D341Med (cell line): ENCODE results near the gene TMED4.
A peak's percentile ranks its signal among the peaks of the same experiment; 100 is the strongest.

Source experiments
- DNase-seq: peaks from one replicate; pipeline ENCODE4 v3.0.0; 2012; ENCODE audit warnings: low spot score

TMED4 gene

DNA sequence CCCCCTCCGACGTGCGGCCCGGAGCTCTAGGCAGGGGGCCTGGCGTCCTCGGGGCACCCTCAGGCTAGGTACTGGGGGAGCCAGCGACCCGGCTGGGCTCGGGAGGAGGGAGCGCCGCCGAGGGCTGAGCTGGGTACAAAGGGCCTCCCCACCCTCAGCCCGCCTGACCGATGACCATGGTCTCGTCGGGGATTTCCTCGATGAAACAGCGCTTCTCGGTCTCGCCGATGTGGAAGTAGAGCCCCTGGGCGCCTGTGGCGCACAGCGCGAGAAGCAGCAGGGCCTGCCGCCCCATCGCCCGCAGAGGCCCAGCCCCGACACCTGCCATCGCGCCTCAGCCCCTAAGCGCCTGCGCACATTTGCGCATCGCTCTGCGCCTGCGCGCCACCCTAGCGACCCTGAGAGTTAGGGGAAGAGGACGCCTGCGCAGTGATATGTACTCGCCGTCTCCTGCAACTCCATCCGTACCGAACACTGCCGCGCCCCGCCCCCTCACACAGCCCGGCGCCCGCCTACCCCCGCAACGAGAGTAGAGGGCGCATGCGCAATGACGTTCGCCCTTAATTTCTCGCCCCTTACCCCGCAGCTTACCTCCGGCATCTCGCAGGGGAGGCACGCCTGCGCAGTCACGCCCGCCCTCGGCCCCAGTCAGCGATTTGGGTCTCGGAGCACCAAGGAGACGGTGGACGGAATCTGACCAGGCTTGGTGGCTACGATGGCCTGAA, at the start of gene TMED4:
Gene TMED4, minus strand, starts transcription at position 353 of the 725 bp plus-strand sequence. Its CDS starts 25 bp downstream, at position 328.
- DNase-seq, result peak; percentile 99

DNA sequence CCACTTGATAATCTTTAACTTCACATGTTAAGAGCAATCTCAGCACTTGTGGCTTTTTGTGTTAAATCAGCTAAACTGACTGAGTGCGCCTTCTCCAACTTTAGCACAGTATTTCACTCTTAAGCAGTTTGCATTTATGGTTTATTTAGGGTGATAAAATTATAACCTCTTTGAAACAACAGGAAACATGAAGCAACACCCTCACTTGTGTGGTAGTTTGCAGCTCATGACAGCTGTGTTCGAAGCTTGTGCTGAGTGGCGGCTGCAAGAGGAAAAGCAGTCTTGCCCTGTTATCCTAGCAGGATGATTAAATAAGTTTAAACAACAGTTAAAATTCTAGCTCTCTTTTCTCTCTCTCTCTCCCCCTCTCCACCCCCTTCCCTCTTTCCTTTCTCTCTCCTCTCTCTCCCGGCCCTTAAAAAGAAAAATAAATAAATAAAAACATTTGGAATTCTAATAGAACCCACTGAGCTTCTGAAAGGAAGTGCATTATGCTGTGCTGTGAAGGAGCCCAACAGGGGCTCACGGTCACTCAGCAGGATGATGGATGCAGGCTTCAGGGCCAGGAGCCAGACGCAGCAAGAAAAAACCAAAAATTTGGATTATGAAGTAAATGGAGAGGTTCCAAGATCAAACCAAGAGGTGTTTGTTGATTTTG, 49.6 kb upstream of the TMED4 start:
- DNase-seq, result no peak

DNA sequence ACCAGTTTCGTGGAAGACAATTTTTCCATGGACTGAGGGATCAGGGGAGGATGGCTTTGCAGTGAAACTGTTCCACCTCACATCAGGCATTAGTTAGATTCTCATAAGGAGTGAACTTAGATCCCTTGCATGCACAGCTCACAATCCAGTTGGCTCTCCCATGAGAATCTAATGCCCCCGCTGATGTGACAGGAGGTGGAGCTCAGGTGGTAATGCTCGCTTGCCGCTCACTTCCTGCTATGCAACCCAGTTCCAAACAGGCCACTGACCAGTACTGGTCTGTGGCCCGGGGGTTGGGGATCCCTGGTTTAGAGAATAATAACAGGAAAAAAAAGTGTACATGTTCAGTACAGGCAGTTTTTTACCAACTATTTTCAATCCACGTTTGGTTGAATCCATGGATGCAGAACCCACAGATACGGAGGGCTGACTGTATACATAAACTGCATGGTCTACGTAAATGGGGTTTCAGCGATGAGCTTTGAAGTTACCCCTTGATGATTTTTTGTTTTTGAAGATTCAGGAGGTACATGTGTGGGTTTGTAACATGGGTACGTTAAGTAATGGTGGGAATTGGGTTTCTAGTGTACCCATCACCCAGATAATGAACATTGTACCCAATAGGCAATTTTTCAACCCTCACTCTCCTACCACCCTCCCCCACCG, 48.9 kb upstream of the TMED4 start:
- DNase-seq, result no peak

DNA sequence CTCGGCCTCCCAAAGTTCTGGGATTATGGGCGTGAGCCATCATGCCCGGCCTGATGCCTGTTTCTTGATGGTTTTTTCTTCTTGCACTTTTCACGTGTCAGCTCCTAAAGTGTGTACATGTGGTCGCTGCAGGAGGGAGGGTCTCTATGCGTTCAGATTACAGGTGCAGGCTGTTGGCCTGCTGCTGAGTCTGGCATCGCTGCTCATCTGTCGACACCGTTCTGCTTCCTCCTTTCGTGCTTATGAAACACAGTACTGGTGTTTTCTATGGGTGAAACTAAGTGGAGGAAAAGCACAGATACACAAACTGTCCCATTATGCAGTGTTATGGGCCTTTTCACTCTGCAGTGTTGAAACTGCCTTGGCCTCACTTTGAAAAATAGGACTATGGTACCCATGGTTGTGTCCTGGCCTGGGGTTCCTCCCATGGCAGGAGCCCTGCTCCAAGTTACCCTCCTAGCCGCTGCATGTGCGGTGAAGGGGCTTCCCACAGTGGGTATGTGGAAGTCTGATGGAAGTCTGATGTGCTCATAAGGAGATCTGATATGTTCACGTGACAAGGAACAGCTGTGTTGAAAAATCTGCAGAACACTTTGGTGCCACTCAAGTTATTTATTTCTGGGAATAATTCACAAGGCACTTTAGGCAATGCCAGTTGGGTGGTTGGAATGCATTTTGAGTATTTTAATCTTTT, 47.9 kb upstream of the TMED4 start:
- DNase-seq, result no peak

DNA sequence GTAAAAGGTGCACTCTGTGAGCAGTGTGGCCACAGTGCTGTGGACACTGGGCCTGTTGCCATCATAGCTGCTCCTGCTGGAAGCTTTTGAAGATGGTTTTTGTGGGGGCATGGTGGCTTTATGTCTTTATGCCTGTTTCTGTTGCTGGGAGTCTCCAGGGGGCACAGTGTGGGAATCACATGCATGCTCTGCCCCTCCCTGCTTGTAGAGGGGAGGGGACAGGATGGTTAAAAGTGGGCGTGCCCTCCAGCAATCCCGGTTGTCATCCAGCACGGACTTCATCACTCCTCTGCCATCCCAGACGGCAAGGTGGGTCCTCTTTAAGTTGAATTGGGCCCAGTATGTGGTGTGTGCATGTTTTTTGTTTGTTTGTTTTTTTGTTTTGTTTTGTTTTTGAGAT, 44.6 kb upstream of the TMED4 start:
- no peak for DNase-seq

DNA sequence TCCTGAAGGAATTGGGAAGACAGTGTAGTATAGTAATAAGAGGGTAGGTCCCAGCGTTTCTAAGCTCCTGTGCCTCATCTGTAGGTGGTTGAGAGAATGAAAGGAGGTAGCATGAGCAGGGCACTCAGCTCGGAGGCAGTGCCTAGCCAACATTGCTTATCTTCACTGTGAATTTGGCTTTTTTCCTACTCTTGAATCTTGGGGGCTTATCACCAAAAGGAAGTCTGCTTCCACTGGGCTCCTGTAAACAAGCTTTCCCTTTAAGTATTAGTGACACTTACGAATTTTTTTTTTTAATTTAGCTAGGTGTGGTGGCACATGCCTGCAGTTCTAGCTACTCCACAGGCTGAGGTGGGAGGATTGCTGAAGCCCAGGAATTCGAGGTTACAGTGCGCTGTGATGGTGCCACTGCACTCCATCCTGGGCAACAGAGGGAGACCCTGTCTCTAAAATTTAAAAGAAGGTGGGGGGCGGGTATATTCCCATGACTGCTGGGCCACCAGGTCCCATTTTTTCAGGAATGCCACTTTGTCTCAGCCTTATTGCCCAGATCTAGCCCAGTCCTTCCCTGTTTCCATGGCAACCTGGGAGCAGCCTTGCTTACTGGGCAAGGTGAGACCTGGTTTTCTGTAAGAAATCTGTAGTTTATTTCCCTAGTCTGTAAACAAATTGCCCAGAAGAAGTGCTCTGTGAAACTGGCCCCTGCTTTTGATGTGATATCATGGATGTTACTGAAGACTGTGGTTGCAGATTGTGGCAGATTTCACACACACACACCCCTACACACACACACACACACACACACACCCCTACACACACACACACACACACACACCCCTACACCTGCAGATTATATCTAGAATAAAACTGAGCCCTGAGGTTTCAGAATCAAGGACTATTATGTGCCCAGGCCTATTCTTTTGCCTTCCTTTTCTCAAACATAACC, 43.8 kb upstream of the TMED4 start:
- DNase-seq, result no peak

DNA sequence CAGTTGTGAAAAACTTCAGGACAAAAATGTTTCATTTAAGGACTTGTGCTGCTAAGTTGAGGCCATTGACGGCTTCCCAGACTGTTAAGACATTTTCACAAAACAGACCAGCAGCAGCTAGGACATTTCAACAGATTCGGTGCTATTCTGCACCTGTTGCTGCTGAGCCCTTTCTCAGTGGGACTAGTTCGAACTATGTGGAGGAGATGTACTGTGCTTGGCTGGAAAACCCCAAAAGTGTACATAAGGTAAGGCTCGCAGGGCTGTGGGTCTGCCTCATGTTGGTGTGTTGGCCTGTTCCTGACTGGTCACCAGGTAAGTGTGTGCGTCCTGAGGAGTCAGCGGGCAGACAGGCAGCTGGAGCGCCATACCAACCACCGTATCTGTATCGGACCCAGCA, 42.3 kb upstream of the TMED4 start:
- DNase-seq, result no peak

DNA sequence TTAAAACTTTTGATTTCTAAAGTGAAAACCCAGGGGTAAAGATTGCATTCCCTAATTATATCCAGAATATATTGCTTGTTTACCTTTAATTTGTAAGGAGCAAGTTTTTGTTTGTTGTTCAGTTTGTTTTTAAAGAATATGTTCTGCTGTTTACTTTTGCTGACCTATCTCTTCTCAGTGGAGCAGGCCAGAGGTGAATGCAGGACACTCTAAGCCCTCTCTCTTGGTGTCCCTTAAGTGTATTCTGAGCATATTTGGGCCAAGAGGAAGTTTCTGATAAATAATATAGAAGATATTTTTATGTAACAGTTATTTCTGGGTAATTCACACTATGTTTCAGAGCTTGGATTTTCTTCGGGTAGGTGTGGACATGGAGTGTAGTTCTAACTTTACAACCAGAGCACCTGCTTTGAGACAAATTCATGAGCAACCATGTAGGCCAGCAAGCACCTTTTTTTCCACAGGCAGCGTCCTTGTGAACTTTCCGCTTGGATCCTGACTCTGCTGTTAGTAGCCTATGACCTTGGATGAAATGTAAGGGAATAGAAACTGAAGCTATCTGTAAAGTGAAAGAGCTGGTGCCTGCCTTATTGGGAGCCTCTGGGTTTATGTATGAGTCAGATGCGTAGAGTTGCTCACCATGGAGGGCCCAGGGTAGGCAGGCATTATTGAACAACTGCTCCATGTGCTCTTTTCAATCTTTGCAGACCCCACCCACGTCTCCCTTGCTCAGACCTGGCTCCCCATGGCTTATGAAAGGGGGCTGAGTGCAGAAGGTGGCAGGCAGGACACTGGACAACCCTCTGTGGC, 40.5 kb upstream of the TMED4 start:
- no peak for DNase-seq

DNA sequence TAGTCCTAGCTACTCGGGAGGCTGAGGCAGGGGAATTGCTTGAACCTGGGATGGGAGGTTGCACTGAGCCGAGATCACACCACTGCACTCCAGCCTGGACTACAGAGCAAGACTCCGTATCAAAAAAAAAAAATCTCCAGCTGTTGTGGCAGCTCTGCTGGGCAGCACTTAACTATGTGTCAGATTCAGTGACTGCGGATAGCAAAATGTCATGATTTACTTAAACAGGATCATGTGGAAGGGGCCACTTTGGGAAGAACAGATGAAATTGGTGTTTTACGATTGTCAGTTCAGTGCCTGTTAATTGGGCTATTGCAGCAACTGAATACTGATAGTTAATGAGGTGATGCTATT, 39.7 kb upstream of the TMED4 start:
- no peak for DNase-seq

DNA sequence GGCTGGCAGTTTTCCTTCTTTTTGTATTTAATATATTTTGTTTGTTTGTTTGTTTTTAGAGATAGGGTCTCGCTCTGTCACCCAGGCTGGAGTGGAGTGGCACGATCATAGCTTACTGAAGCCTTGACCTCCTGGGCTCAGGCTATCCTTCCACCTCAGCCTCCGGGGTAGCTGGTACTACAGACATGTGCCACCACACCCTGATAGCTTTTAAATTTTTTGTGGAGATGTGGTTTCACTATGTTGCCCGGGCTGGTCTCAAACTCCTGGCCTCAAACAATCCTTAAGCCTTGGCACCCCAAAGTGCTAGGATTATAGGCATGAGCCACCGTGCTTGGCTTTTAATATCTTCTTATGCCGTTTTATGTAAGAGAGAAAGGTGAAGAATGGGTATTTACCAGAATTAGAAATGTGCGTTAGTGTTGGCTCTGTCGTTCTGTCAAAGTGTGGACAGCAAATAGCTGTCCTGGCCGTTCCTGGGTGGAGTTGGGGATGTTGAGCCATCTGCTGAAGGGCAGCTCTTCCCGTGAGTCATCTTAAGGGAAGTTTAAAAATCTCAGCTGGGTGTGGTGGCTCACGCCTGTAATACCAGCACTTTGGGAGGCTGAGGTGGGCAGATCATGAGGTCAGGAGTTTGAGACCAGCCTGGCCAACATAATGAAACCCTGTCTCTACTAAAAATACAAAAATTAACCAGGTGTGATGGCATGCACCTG, 39.2 kb upstream of the TMED4 start:
- DNase-seq, result no peak

DNA sequence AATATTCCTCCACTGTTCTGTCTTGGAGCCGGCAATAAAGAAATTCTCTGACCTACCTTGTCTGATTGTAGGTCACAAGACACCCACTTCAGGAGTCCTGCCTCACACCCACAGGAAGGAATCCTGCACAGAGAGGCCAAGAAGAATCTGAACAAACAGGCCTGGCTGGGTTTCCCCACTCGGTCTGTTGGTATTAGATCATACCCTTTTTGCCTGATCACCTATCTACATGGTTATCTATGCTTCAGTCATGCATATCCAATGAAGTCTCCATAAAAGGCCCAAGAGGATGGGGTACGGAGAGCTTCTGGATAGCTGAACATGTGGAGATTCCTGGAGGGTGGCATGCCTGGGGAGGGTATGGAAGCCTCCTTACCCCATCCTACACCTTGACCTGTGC, 36.7 kb upstream of the TMED4 start:
- DNase-seq, result no peak

DNA sequence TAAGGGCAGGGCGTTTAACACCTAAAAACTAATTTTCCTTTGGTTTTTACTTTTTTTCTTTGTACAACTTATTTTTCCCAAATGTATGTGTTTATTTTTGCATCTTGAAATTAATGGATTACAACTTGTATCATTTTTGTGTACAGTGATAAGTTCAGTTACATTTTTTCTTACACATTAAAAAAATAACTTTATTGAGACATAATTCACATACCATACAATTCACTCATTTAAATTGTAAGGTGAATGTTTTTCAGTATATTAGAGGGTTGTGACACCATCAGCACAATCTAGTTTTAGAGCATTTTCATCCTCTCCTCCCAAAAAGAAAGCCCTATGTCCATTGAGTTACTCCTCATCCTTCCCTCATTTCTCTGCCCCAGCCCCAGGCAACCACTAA, 36.0 kb upstream of the TMED4 start:
- no peak for DNase-seq

DNA sequence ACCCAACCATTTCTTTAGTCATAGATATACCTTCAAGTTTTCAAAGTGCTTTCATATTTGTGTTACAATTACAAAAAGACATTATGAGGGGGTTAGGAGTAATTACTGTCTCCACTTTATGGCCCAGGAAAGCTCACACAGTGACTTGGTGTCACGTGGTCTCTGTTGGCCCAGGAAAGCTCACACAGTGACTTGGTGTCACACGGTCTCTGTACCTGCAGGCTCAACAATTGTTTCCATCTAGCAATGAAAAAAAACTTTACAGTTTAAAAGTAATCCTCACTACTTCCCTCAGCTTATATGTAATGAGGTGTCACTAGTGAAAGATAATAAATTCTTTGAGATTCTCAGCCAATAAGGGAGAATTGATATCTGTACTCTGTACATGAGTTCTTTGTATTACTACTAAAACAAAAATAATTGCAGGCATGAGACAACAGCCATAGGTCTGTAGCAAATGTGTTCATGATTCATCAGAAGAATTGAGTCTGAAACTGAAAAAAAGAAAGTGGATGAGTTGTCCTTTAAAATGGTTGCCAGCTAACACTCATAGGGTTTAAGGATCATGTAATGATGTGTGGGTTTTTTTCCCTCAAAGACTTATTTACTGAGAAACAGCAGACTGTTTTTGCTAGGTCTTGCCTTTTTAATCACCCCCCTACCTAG, 35.3 kb upstream of the TMED4 start:
- no peak for DNase-seq

DNA sequence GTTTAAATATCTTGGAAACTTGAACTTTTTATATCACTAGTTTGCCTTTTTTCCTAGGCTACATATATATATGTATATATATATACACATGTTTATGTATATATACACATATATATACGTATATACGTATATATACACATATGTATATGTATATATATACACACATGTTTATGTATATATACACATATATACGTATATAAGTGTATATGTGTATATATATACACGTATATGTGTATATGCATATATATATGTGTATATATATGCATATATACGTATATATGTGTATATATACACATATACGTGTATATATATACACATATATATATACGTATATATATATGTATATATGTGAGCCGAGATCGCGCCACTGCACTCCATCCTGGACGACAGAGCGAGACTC, 34.5 kb upstream of the TMED4 start:
- no peak for DNase-seq

DNA sequence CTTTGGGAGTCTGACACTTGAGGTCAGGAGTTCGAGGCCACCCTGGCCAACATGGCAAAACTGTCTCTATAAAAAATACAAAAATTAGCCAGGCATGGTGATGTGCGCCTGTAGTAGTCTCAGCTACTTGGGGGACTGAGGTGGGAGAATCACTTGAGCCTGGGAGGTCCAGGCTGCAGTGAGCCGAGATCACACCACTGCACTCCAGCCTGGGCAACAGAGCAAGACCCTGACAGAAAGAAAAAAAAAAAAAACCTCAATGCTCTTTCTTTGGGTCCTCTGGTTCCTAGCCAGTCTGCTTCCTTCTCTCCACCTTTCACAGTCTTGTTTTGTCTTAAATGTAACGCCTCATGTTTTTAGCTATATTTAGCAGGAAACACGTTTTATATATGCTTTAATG, 33.8 kb upstream of the TMED4 start:
- DNase-seq, result no peak

DNA sequence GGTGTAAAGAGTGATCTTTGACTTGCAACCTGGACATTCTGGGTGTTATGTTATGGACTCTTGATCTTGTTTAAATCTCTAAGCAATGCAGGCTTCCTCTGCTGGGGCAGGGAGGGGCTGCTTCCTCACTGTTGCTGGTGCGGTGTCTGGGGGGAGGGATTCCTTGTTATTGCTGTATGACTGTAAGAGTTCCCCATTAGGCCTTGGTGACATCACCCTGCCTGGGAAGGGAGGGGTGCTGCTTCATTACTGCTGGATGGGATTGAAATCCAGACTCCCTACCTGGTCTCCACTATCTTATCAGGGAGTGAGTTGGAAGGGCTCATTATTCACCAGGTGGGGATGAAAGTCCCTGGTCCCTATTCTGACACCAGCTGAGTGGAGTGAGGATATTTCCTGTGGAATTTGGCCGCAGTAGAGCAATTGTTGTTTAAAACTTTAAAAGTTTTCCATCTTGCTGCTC, 33.1 kb upstream of the TMED4 start:
- no peak for DNase-seq

DNA sequence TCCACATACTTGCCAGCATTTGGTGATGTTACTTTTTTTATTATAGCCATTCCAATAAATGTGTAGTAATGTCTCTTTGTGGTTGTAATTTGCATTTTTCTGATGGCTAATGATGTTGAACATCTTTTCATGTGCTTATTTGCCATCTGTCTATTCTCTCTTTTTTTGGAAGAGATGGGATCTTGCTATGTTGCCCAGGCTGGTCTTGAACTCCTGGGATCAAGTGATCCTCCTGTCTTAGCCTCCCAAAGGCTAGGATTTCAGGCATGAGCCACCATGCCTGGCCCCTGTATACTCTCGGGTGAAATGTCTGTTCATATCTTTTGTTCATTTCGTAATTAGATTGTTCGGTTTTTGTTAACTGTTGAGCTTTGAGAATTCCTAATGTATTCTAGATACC, 27.8 kb upstream of the TMED4 start:
- no peak for DNase-seq

DNA sequence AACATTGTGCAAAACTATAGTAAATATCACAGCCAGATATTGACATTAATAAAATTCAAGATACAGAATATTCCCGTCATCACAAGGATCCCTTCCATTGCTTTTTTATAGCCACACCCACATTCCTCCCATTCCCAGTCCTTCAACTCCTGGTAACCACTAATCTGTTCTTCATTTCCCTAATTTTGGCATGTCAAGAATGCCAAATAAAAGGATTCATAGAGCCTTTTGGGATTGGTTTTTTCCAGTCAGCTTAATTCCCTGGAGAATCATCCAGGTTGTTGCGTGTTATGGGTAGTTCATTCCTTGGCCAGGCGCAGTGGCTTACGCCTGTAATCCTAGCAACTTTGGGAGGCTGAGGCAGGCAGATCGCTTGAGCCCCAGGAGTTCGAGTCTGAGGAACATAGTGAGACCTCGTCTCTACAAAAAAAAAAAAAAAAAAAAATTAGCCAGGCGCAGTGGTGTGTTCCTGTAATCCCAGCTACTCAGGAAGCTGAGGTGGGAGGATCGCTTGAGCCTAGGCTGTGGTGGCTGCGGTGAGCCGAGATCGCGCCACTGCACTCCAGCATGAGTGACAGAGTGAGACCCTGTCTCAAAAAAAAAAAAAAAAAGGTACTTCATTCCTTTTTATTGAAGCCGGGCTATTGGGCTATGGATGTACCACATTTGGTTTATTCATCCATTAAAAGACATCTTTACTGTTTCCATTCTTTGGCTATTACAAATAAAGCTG, 27.1 kb upstream of the TMED4 start:
- DNase-seq, result no peak
